HFFc6 (cell line): ENCODE measurements around the gene DISP2. TPM values are rescaled to one million over a fixed set of nuclear protein-coding genes. Genes with fewer than 3 reads are reported as not detected.

Experiments
- DNase-seq: peaks from one replicate; pipeline ENCODE4 v3.0.0-alpha.2; 2018
- H3K27ac Mint-ChIP-seq: 2 replicates; pipeline ENCODE4 v1.8.0; 2020; ENCODE audit warnings: mild to moderate bottlenecking, mixed read lengths
- H3K27me3 Mint-ChIP-seq: 2 replicates; pipeline ENCODE4 v1.8.0; 2021; ENCODE audit warnings: mild to moderate bottlenecking, moderate library complexity, mixed read lengths; ENCODE audit not compliant: insufficient read depth
- H3K36me3 Mint-ChIP-seq: 2 replicates; pipeline ENCODE4 v1.8.0; 2021; ENCODE audit warnings: low read depth, mixed read lengths
- H3K4me1 Mint-ChIP-seq: 2 replicates; pipeline ENCODE4 v1.8.0; 2020; ENCODE audit warnings: low read depth, mixed read lengths
- H3K4me3 Mint-ChIP-seq: 2 replicates; pipeline ENCODE4 v1.8.0; 2020; ENCODE audit warnings: mild to moderate bottlenecking, moderate library complexity, mixed read lengths
- H3K9me3 Mint-ChIP-seq: 2 replicates; pipeline ENCODE4 v1.8.0; 2020; ENCODE audit warnings: mild to moderate bottlenecking, mixed read lengths
- CTCF ChIP-seq: fragments of 200-600 bp; sonication (generic); IDR thresholded peaks from 2 replicates; pipeline ENCODE4 v1.5.0; 2021; ENCODE audit warnings: antibody characterized with exemption, mild to moderate bottlenecking
- total RNA-seq, 6 experiments: library from RNA; stranded (reverse); fragmentation: NEBNext Ultra II Directional; extraction: Animal tissue kit (Norgen Biotek cat#: 25700); gene quantifications; 2 replicates in 1 of 6; 3 replicates in 5 of 6; pipeline ENCODE4 v1.2.3, GENCODE V29; 2021

DISP2 gene
- total RNA-seq, 6 experiments from 2014 or later: 0.03 to 0.26 (median 0.21) TPM

DNA sequence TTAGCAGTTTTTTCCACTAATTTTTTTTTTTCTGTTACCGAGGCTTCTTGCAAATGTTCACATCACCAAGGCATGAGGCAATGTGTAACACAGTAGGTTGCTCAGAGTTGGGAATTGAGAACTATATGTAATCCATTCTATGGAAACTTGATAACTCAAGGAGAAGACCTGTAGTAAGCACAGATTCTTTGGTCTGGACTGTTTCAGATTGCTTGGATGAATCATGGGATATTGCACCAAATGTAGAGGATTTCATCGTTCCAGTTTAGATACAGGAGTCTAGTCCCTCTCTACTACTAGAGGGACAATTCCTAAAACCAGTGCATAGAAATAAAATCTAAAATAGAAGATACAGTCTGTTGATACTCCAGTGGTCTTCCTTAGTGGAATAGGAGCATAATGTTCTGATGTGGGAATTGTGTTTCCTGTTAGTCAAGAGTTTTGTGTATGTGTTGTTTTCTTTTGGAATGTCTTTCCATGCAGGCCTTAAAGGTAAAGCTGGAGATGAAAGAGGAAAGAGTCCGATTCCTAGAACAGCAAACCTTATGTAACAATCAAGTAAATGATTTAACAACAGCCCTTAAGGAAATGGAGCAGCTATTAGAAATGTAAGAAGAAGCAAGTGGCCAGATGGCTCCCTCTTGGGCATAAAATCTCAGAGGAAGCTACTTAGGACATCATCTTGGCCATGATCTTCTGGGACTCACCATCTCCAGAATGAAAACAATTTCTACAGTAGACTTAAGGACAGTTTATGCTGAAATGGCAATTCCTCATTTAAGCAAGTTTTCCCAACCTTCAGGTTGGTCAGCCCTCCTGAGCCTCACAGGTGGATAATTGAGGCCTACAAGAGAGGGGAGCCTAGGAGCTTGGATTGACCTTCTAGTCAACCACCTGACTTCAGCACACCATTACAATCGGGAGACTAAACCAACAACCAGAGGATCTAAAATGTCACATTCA is 35.2 kb downstream of the DISP2 start:
- Mint-ChIP-seq H3K27me3 (no peaks in the 10 kb centered on the region; the same call in 1 of the 2 replicates), H3K36me3 (peaks cover 31% of the 10 kb centered on the region), H3K9me3 (no peaks in the 10 kb centered on the region), H3K4me1 (peaks cover 13% of the 10 kb centered on the region; the same call in 1 of the 2 replicates), H3K27ac (no peak overlapping the region), H3K4me3 (no peak overlapping the region)
- no peak for DNase-seq
- TF ChIP-seq CTCF: no peak

DNA sequence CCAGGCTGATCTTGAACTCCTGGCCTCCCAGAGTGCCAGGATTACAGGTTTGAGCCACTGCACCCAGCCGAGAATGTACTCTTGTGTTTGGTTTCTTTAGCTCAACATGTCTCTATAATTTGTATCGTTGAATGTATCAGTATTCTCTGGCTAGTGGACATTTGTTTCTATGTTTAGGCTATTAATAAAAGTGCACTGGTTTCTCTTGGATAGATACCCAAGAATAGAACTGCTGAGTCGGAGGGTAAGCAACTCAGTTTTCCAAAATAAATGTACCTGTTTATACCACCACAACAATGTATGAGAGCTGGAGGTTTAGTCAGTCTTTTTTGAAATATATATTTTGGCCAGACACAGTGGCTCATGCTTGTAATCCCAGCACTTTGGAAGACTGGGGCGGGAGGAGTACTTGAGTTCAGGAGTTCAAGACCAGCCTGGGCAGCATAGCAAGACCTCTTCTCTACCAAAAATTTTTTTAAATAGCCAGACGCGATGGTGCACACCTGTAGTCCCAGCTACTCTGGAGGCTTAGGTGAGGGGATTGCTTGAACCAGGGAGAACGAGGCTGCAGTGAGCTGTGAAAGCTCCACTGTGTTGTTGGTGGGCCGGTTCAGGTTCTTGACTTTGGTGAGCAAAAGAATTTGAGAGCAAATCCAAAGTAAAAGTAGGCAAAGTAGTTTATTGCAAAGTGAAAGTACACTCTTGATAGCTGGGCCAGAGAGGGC is 39.8 kb downstream of the DISP2 start:
- Mint-ChIP-seq H3K4me1 (no peaks in the 10 kb centered on the region; the same call in 1 of the 2 replicates), H3K36me3 (peaks cover 10% of the 10 kb centered on the region), H3K27me3 (no peaks in the 10 kb centered on the region; the same call in 1 of the 2 replicates), H3K9me3 (no peaks in the 10 kb centered on the region), H3K27ac (no peak overlapping the region), H3K4me3 (no peak overlapping the region)
- no peak for TF ChIP-seq CTCF
- no peak for DNase-seq

DNA sequence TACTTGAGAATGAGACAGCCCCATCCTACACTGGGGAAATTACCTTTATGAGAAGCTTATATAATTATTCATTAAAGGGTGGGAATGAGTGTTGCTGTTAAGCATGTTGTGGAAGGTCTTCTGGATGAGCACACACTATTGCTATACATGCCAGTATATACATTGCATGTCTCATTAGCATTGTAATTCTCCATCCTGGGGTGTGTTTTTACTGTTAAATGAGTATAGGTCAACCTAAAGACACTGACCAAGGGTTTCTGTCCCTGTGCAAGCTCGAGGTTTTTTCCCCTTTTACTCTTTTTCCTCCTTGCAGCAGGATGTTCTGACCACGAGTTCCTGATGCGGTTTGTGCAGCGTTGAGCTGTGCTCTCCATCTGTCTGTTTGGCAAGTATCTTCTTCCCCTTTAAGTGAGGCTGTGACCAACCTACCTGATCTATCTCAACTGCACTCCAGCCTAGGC is 40.4 kb downstream of the DISP2 start:
- no peaks in the 10 kb centered on the region; the same call in 1 of the 2 replicates for H3K4me1 Mint-ChIP-seq
- TF ChIP-seq CTCF: no peak
- no peaks in the 10 kb centered on the region for H3K9me3 Mint-ChIP-seq
- peaks cover 10% of the 10 kb centered on the region for H3K36me3 Mint-ChIP-seq
- no peak for DNase-seq
- no peak overlapping the region for H3K27ac Mint-ChIP-seq
- no peak overlapping the region for H3K4me3 Mint-ChIP-seq
- no peaks in the 10 kb centered on the region; the same call in 1 of the 2 replicates for H3K27me3 Mint-ChIP-seq

DNA sequence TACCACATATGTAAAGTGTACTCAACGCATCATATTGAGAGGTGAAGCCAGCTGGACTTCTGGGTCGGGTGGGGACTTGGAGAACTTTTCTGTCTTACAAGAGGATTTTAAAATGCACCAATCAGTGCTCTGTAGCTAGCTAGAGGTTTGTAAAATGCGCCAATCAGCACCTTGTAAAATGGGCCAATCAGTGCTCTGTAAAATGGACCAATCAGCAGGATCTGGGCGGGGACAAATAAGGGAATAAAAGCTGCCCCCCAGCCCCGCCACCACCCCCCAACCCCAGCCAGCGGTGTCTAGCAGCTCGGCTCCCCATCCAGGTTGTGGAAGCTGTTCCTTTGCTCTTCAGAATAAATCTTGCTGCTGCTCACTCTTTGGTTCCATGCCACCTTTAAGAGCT is 41.4 kb downstream of the DISP2 start:
- Mint-ChIP-seq H3K27ac (no peak overlapping the region), H3K36me3 (peaks cover 5% of the 10 kb centered on the region; the same call in 1 of the 2 replicates), H3K27me3 (peaks cover 1% of the 10 kb centered on the region), H3K4me1 (no peaks in the 10 kb centered on the region; the same call in 1 of the 2 replicates), H3K9me3 (no peaks in the 10 kb centered on the region), H3K4me3 (no peak overlapping the region)
- no peak for DNase-seq
- no peak for TF ChIP-seq CTCF

DNA sequence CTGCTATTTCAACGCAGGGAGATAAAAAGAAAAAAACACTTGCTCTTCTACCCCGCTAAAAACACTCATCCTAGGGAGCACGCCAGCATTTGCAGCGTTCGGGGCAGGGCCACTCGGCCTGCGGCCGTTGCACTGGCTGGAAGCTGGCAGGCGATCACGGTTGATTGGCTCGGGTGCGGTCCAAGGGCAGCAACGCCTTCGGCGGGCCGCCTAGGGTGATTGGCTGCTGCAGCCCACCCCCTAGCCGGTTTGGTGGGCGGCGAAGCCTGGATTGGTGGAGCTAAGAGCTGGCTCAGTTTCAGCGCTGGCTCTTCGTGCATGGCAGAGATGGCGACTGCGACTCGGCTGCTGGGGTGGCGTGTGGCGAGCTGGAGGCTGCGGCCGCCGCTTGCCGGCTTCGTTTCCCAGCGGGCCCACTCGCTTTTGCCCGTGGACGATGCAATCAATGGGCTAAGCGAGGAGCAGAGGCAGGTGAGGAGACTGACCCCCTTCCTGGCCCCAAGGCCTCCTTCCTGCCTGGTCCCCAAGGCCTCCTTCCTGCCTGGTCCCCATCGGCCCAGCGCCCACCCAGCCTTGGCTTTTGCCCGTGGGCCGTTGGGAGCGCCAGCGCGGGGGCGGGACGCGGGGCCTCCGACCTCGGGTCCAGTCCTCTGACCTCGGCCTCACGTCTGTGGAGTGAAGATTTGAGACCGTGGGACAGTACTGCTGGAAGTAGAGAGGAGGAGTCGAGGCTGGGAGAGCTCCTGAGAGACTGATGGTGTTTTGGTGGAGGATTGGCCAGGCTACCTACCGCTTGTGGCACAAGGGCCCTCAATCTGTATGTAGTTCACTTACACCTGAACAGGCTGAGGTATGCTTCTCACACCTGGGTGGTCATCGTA is 47.7 kb downstream of the DISP2 start, which contains the start of gene IVD:
TSS of gene IVD (plus strand) at position 295 of the 881 bp plus-strand sequence. CDS start at position 328, 33 bp downstream.
- Mint-ChIP-seq H3K4me1 (peaks cover 28% of the 10 kb centered on the region), H3K27ac (peak within 1 kb of the TSS; percentile 77), H3K36me3 (peaks cover 12% of the 10 kb centered on the region), H3K4me3 (peak within 1 kb of the TSS; percentile 86), H3K27me3 (peaks cover 1% of the 10 kb centered on the region), H3K9me3 (no peaks in the 10 kb centered on the region)
- DNase-seq: peak; percentile 97
- TF ChIP-seq CTCF: no peak
